ENCODE results near the gene KRT28. TPM values are rescaled to one million over a fixed set of nuclear protein-coding genes. Genes with fewer than 3 reads are reported as not detected.
A peak's percentile ranks its signal among the peaks of the same experiment; 100 is the strongest.

KRT28 gene
- total RNA-seq, 4 donors from 2014 or later: not detected

GRCh38 chr17:40813804-40814203 is 14.0 kb upstream of the KRT28 start:
- DNase-seq (ENCODE audit: low spot score) (no peak), ATAC-seq (ENCODE audit: low FRiP score) (no peak)
- no peak for TF ChIP-seq CTCF (IDR thresholded peaks at IDR 0.05)

GRCh38 chr17:40812639-40813038 is 12.9 kb upstream of the KRT28 start:
- no peak for DNase-seq (ENCODE audit: low spot score)
- TF ChIP-seq CTCF (IDR thresholded peaks at IDR 0.05): no peak
- ATAC-seq (ENCODE audit: low FRiP score): no peak

DNA sequence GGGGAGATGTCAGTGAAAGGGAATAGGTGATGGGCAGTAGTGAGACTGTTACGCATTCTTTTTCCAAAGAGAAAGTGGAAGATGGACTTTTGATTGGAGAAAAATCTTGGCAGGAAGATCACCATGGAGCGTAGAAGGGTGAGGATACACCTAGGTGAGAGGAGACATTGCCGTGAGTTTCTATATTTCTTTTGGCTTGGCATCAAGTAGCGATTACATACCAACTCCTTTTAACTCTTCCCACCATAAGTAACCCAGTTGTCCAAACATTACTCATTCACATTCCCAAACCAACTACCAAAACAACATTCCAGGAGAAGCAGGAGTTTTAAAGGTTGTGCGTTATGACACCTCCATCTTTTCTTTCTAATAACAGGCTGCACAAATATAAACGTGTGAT is 10.7 kb upstream of the KRT28 start:
- ATAC-seq (ENCODE audit: low FRiP score) (no peak), DNase-seq (ENCODE audit: low spot score) (no peak)
- no peak for TF ChIP-seq CTCF (IDR thresholded peaks at IDR 0.05)

- no peak for DNase-seq (ENCODE audit: low spot score)
- TF ChIP-seq CTCF (IDR thresholded peaks at IDR 0.05): no peak
- ATAC-seq (ENCODE audit: low FRiP score): no peak
Measured at GRCh38 chr17:40809721-40810421, 10.1 kb upstream of the KRT28 start.

DNA sequence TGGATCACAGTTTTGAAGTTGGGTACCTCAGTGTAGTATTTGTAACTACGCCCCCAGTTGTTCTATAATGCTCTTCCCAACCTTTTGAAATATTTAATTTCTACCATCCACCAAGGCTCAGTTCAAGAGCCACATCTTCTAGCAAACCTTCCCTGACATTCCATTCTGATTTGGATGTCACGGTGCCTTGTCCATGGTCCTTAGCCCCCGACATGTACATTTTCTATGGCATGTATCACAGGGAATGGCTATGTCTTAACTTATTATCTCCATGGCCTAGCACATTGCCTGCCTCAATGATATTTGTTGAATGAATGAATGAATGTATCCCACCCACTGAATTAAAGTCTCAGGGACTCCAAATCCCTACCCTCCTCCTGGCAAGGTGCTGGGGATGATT is 6.4 kb upstream of the KRT28 start:
- ATAC-seq (ENCODE audit: low FRiP score): no peak

DNA sequence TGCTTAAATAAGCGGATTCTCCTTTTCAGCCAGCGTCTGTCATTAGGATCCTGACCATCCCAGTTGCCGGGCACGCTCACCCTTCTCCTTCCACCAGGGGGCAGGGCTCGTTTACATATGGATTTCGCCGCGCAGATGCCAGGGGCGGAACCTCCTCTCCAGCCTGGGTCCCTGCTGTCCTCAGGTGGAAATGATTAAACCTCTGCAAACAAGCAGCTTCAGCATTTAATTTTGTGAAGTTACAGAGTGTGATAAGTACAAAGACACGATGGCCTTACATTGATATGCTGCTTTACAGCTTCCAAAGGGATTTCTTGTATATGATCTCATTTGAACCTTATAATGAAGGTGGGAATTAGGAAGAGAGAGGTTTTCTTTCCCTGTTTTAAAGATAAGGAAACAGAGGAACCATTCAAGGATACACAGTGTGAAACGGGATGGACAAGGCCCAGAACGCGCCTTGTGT is 3.9 kb upstream of the KRT28 start:
- TF ChIP-seq CTCF (IDR thresholded peaks at IDR 0.05): peak in 1 of 3 donors; percentile 65
- ATAC-seq (ENCODE audit: low FRiP score) (peak; percentile 76), DNase-seq (ENCODE audit: low spot score) (peak; percentile 74)

More for the DNA sequence above, 6.4 kb upstream of the KRT28 start:
- TF ChIP-seq CTCF (IDR thresholded peaks at IDR 0.05): no peak
- DNase-seq (ENCODE audit: low spot score): no peak

GRCh38 chr17:40801157-40801556 is 1.4 kb upstream of the KRT28 start:
- ATAC-seq (ENCODE audit: low FRiP score) (no peak), DNase-seq (ENCODE audit: low spot score) (no peak)
- TF ChIP-seq CTCF (IDR thresholded peaks at IDR 0.05): no peak

Data from omental fat pad (tissue), 4 donors.